Measurements from ENCODE around the gene ADARB2.
"Not testable (repeated sequence)": the region's sequence is repeated elsewhere in the genome, so short reads cannot be mapped to it uniquely, and the experiment has no call there.

Gene ADARB2

DNA sequence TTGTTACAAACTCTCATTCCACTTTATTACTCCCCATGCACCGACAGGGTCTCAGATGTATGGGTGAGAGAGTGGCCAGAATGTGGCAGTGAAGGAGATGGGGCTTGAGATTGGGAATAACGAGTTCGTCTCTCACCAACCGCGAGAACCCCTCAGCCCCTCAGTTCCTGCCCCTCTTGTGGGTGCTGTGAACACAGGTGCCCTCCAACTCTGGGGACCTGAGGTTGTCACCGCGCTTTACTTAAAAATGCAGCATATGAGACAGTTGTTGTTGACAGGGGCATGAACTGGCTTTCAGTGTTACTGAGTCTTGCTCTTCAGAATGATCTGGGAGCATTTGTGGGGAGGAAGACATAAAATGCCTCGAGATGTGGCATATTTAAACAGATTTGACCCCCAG, 391.1 kb downstream of the ADARB2 start:
- TF ChIP-seq ZFX (IDR thresholded peaks at IDR 0.05; ENCODE audit: borderline replicate concordance): no peak
- TF ChIP-seq, protein P1, sequence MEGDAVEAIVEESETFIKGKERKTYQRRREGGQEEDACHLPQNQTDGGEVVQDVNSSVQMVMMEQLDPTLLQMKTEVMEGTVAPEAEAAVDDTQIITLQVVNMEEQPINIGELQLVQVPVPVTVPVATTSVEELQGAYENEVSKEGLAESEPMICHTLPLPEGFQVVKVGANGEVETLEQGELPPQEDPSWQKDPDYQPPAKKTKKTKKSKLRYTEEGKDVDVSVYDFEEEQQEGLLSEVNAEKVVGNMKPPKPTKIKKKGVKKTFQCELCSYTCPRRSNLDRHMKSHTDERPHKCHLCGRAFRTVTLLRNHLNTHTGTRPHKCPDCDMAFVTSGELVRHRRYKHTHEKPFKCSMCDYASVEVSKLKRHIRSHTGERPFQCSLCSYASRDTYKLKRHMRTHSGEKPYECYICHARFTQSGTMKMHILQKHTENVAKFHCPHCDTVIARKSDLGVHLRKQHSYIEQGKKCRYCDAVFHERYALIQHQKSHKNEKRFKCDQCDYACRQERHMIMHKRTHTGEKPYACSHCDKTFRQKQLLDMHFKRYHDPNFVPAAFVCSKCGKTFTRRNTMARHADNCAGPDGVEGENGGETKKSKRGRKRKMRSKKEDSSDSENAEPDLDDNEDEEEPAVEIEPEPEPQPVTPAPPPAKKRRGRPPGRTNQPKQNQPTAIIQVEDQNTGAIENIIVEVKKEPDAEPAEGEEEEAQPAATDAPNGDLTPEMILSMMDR (IDR thresholded peaks at IDR 0.05): no peak
- H3K27ac ChIP-seq: no peak overlapping the region

DNA sequence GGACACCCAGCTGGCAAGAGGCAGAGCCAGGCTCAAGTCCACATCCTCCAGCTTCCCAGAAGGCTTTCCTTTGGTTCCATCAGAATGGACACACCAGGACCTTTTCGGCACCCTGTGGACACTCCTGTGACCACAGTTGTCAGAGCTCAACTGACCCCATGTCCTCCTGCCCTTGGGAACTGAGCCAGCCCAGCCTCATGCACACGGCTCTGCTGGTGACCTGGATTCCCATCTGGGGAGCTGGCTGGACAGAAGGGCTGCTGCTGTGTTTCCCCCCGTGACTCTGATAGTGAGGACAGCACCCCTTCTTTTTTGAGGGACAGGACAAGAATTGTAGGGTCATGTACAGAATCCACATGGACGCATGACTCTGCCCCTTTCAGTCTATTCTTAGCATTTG, 392.0 kb downstream of the ADARB2 start:
- TF ChIP-seq ZFX (IDR thresholded peaks at IDR 0.05; ENCODE audit: borderline replicate concordance): no peak
- TF ChIP-seq, protein P1 (IDR thresholded peaks at IDR 0.05): no peak
- H3K27ac ChIP-seq: no peak overlapping the region

DNA sequence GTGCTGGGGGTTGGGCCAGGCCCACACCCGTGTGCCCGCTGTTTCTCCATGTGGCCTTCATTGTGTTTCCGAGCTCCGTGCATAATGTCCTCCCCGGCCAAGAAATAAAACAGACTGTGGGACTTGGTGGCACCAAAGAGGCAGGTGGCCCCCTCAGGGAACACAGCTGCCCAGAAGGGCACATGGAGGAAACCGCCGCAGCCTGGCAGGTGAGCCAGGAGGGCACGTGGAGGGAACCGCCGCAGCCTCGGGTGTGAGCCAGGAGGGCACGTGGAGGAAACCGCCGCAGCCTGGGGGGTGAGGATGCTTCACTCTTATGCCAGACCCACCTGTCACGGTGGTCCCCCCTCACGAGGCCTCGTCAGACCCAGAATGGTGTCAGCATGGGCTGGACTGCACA, 392.5 kb downstream of the ADARB2 start:
- TF ChIP-seq ZFX (IDR thresholded peaks at IDR 0.05; ENCODE audit: borderline replicate concordance): no peak
- TF ChIP-seq, protein P1 (IDR thresholded peaks at IDR 0.05): no peak
- H3K27ac ChIP-seq: no peak overlapping the region

DNA sequence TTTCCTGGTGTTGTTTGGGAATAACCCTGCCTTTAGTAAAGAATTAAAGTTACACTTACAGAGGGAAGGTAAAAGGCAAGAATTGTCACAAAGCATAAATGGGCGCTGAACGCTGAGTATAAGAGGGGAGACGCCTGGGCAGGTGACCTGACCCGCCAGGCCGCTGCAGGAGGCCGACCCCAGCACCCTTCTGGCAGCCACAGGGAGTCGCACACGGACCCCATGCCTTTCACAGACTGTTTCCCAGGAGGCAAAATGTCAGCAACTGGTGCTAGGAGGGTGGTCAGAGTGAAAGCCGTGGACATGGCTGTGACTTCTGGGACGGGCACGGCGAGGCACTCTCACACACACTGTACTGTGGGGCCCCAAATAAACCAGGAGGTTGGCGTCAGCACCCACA, 392.9 kb downstream of the ADARB2 start:
- TF ChIP-seq ZFX (IDR thresholded peaks at IDR 0.05; ENCODE audit: borderline replicate concordance): no peak
- TF ChIP-seq, protein P1 (IDR thresholded peaks at IDR 0.05): no peak
- no peak overlapping the region for H3K27ac ChIP-seq

DNA sequence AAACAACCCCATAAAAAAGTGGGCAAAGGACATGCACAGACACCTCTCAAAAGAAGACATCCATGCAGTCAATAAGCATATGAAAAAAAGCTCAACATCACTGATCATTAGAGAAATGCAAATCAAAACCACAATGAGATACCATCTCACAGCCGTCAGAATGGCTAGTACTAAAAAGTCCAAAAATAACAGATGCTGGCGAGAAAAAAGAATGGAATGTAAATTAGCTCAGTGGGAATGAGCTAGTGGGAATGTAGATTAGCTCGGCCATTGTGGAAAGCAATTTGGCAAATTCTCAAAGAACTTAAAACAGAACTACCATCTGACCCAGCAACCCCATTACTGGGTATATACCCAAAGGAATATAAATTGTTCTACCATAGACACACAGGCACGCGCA, 394.1 kb downstream of the ADARB2 start:
- H3K27ac ChIP-seq: no peak overlapping the region
- no peak for TF ChIP-seq ZFX (IDR thresholded peaks at IDR 0.05; ENCODE audit: borderline replicate concordance)
- TF ChIP-seq, protein P1 (IDR thresholded peaks at IDR 0.05): no peak

DNA sequence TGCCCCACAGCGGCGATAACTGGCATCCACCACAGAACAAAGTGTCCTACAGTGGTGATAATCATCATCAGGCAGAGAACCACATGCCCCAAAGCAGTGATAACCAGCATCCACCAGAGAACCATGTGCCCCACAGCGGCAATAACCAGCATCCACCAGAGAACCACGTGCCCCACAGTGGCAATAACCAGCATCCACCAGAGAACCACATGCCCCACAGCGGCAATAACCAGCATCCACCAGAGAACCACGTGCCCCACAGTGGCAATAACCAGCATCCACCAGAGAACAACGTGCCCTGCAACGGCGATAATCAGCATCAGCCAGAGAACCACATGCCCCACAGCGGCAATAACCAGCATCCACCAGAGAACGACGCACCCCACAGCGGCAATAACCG, 396.3 kb downstream of the ADARB2 start:
- not testable (repeated sequence) for H3K27ac ChIP-seq

DNA sequence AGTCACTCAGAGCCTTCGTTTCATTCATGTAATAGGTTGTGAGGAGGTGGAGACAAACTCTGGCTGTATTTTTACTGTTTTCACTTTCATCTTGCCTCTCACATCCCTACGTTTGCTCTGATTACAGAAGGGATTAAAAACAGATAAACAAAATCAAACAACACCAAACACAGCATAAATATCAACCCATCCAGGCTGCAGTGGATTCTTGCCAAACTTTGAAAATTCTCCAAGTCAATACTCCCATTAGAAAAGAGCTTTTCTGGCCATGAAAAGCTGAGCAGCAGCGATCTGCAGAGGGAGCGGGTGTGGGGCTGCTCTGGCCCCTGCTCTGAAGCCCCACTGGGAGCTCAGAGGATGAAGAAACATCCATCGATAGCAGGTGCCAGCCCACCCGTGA, 397.9 kb downstream of the ADARB2 start:
- no peak overlapping the region for H3K27ac ChIP-seq
- TF ChIP-seq ZFX (IDR thresholded peaks at IDR 0.05; ENCODE audit: borderline replicate concordance): no peak
- TF ChIP-seq, protein P1 (IDR thresholded peaks at IDR 0.05): no peak

DNA sequence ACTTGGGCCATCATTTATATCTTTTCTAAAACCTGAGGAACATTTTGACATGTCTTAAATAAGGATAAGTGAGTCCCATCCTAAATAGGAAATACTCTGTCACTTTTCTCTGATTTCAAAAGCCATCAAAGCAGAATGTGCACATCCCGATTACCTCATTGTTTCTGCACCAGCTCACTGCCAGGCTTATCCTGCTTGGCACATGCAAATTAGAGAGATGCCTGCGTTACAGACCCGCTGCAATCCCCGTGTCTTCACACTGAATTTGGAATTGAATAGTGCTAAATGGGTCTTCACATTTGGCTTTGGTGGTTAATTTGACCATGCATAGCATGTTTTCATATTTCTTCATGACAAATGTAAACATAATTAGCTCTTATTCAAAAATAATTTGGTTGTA, 401.7 kb downstream of the ADARB2 start:
- TF ChIP-seq, protein P1 (IDR thresholded peaks at IDR 0.05): no peak
- no peak for TF ChIP-seq ZFX (IDR thresholded peaks at IDR 0.05; ENCODE audit: borderline replicate concordance)

More for the DNA sequence above, 401.7 kb downstream of the ADARB2 start:
- H3K27ac ChIP-seq: no peak overlapping the region
